Inflammatory macrophage (primary cell): ENCODE data around the gene TNRC18.
"Not testable (repeated sequence)": the region's sequence is repeated elsewhere in the genome, so short reads cannot be mapped to it uniquely, and the experiment has no call there.

Source experiments
- DNase-seq, 2 donors: peaks; one replicate each; pipeline ENCODE4 v3.0.0-alpha.2; 2020 to 2022

Gene TNRC18

GRCh38 chr7:5289355-5289754, 134.3 kb downstream of the TNRC18 start:
- no peak for DNase-seq

GRCh38 chr7:5288560-5288959, 135.1 kb downstream of the TNRC18 start:
- DNase-seq, result not testable (repeated sequence)

GRCh38 chr7:5287802-5288201, 135.8 kb downstream of the TNRC18 start:
- DNase-seq, result no peak

GRCh38 chr7:5287373-5287772, 136.3 kb downstream of the TNRC18 start:
- not testable (repeated sequence) for DNase-seq

- DNase-seq, result no peak
Measured at GRCh38 chr7:5286933-5287332, 136.7 kb downstream of the TNRC18 start.

GRCh38 chr7:5284304-5285281, 139.0 kb downstream of the TNRC18 start:
- DNase-seq, result peak in 1 of 2 donors; percentile 25

- DNase-seq, result no peak
Measured at GRCh38 chr7:5283421-5284303, 140.0 kb downstream of the TNRC18 start.

- DNase-seq, result peak in 1 of 2 donors; percentile 11
Measured at GRCh38 chr7:5282543-5283316, 140.9 kb downstream of the TNRC18 start, which contains the start of gene SLC29A4. Gene SLC29A4, plus strand, starts transcription at chr7:5282943. Its CDS starts 4,874 bp downstream, at chr7:5287817.

GRCh38 chr7:5281598-5282500, 141.8 kb downstream of the TNRC18 start:
- not testable (repeated sequence) for DNase-seq

GRCh38 chr7:5279734-5280133, 143.9 kb downstream of the TNRC18 start:
- no peak for DNase-seq

- DNase-seq, result no peak
Measured at GRCh38 chr7:5278766-5279165, 144.9 kb downstream of the TNRC18 start.

GRCh38 chr7:5276611-5277010, 147.0 kb downstream of the TNRC18 start:
- no peak for DNase-seq

GRCh38 chr7:5276123-5276522, 147.5 kb downstream of the TNRC18 start:
- DNase-seq, result not testable (repeated sequence)

- not testable (repeated sequence) for DNase-seq
Measured at GRCh38 chr7:5275510-5275909, 148.1 kb downstream of the TNRC18 start.

- DNase-seq, result not testable (repeated sequence)
Measured at GRCh38 chr7:5274985-5275431, 148.6 kb downstream of the TNRC18 start.

GRCh38 chr7:5274441-5274840, 149.2 kb downstream of the TNRC18 start:
- DNase-seq, result no peak

GRCh38 chr7:5273831-5274405, 149.7 kb downstream of the TNRC18 start:
- not testable (repeated sequence) for DNase-seq

GRCh38 chr7:5270788-5271187, 152.8 kb downstream of the TNRC18 start:
- DNase-seq, result no peak

- DNase-seq, result not testable (repeated sequence)
Measured at GRCh38 chr7:5269992-5270657, 153.5 kb downstream of the TNRC18 start.

- peak; percentile 77 to 93 for DNase-seq
Measured at GRCh38 chr7:5267829-5268228, 155.8 kb downstream of the TNRC18 start.
